ENCODE data around the gene CALY. TPM values are rescaled to one million over a fixed set of nuclear protein-coding genes. Genes with fewer than 3 reads are reported as not detected.

The CALY gene
- total and polyA plus RNA-seq, 2 experiments from 2014 or later: 12.3 to 16.3 TPM

GRCh38 chr10:133283931-133284330 is 52.8 kb downstream of the CALY start:
- Histone ChIP-seq H3K36me3 (peaks cover 31% of the 10 kb centered on the region), H3K27me3 (no peaks in the 10 kb centered on the region), H3K27ac (no peak overlapping the region), H3K9me3 (ENCODE audit: low read depth) (no peaks in the 10 kb centered on the region), H3K4me3 (no peak overlapping the region), H3K4me1 (ENCODE audit: low read depth) (peaks cover under 1% of the 10 kb centered on the region)
- no peak for DNase-seq (ENCODE audit: low read depth in 1 of 2, low spot score in 1 of 2)
- no peak for TF ChIP-seq CTCF (IDR thresholded peaks at IDR 0.05; ENCODE audit: low read depth, low read length)

GRCh38 chr10:133282846-133283390 is 53.8 kb downstream of the CALY start:
- Histone ChIP-seq H3K4me3 (no peak overlapping the region), H3K36me3 (peaks cover 23% of the 10 kb centered on the region), H3K27ac (no peak overlapping the region), H3K27me3 (no peaks in the 10 kb centered on the region), H3K9me3 (ENCODE audit: low read depth) (no peaks in the 10 kb centered on the region), H3K4me1 (ENCODE audit: low read depth) (peaks cover 10% of the 10 kb centered on the region)
- DNase-seq (ENCODE audit: low read depth in 1 of 2, low spot score in 1 of 2): no peak
- no peak for TF ChIP-seq CTCF (IDR thresholded peaks at IDR 0.05; ENCODE audit: low read depth, low read length)

- no peak for TF ChIP-seq CTCF (IDR thresholded peaks at IDR 0.05; ENCODE audit: low read depth, low read length)
- H3K27ac ChIP-seq: no peak overlapping the region
- DNase-seq (ENCODE audit: low read depth in 1 of 2, low spot score in 1 of 2): no peak
- no peak overlapping the region for H3K4me3 ChIP-seq
- no peaks in the 10 kb centered on the region for H3K27me3 ChIP-seq
- H3K9me3 ChIP-seq (ENCODE audit: low read depth): no peaks in the 10 kb centered on the region
- H3K4me1 ChIP-seq (ENCODE audit: low read depth): peaks cover 12% of the 10 kb centered on the region
- H3K36me3 ChIP-seq: peaks cover 20% of the 10 kb centered on the region
These were observed 54.9 kb downstream of the CALY start for GRCh38 chr10:133281628-133282372.

- Histone ChIP-seq H3K27ac (no peak overlapping the region), H3K27me3 (peaks cover 5% of the 10 kb centered on the region), H3K36me3 (peaks cover 20% of the 10 kb centered on the region), H3K9me3 (ENCODE audit: low read depth) (no peaks in the 10 kb centered on the region), H3K4me3 (no peak overlapping the region), H3K4me1 (ENCODE audit: low read depth) (peaks cover 20% of the 10 kb centered on the region)
- no peak for TF ChIP-seq CTCF (IDR thresholded peaks at IDR 0.05; ENCODE audit: low read depth, low read length)
- DNase-seq (ENCODE audit: low read depth in 1 of 2, low spot score in 1 of 2): no peak
These were observed 55.6 kb downstream of the CALY start for GRCh38 chr10:133281084-133281483.

GRCh38 chr10:133280391-133281059 is 56.2 kb downstream of the CALY start:
- DNase-seq (ENCODE audit: low read depth in 1 of 2, low spot score in 1 of 2): no peak
- peaks cover 20% of the 10 kb centered on the region for H3K36me3 ChIP-seq
- H3K4me3 ChIP-seq: no peak overlapping the region
- no peaks in the 10 kb centered on the region for H3K9me3 ChIP-seq (ENCODE audit: low read depth)
- H3K27me3 ChIP-seq: peaks cover 9% of the 10 kb centered on the region
- peaks cover 25% of the 10 kb centered on the region for H3K4me1 ChIP-seq (ENCODE audit: low read depth)
- no peak for TF ChIP-seq CTCF (IDR thresholded peaks at IDR 0.05; ENCODE audit: low read depth, low read length)
- H3K27ac ChIP-seq: no peak overlapping the region
